GM19452 (cell line): ENCODE results near the gene CYP51A1.
"Not testable (repeated sequence)": the region's sequence is repeated elsewhere in the genome, so short reads cannot be mapped to it uniquely, and the experiment has no call there.

ENCODE experiments used
- ATAC-seq: cut with Tn5 transposase; IDR thresholded peaks from one replicate; pipeline ENCODE4 v1.9.1; 2021; ENCODE audit not compliant: unreplicated experiment

Gene CYP51A1

GRCh38 chr7:92134271-92135051, at the start of gene CYP51A1:
TSS of gene CYP51A1 (minus strand) at chr7:92134477. CDS start at chr7:92134364, 113 bp downstream.
- peak; percentile 90 for ATAC-seq

GRCh38 chr7:92178928-92179924, 44.9 kb upstream of the CYP51A1 start, which contains the start of gene LRRD1:
TSS of gene LRRD1 (minus strand) at chr7:92179142. CDS start at chr7:92165202, 13,940 bp downstream.
- peak; percentile 100 for ATAC-seq

DNA sequence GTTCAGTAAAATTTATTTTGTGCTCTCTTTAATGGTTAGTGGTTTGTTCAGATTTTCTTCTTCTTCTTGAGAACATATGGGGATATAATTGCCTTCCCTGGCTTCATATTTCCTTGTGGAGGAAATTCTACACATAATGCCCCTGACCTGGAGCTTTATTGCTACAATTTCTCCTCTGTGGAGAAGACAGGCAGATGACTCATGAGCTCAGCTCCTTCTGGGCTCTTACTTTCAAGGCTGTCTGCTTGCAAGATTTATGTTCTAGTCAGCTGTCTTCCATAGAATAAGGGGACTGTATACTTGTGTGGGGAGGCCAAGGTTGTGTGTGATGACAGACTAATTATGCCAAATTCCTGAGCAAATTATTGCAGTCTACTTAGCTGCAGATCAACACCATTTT, 43.1 kb upstream of the CYP51A1 start:
- no peak for ATAC-seq

GRCh38 chr7:92169529-92169928, 35.3 kb upstream of the CYP51A1 start:
- ATAC-seq, result not testable (repeated sequence)

GRCh38 chr7:92161271-92161670, 27.0 kb upstream of the CYP51A1 start:
- ATAC-seq, result no peak

DNA sequence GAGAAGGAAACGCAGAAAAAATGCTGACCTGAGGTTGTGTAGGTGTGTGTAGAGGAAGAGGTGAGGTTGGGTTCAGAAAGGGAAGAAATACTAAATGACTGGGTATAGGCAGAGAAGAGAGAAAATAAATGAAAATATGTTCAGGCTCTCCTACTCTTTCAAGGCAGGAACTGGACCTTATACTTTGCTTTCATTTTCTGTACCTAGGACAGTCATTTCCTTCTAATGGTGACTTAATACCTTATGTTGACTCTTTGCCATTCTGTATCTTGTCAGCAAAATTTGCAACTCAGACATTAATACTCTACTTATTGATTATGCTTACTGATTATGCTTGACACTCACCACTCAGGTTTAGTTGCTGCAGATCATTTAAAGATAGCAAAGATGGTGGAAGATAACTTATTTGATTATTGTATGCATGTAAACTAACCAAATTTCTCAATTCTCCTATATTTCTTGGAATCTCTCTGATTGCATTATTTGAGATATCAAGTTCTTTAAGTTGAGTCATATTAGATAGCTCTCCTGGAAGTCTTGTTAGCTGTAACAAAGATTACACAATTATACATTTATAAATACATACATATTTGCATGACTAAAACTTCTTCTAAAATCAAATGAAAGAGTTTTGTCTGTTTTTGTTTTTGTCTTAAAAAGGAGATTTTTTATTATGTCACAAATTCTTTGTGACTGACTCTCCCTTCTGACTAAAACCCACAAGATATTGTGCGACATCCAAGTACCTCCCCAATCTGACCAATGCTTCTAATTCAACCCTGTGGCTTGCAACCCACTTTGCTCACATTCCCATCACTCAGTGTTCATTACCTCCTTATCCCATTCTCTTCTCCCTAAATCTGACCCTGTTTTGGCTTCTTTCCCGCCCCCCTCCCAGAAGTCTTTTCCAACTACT, 24.6 kb upstream of the CYP51A1 start:
- ATAC-seq, result peak; percentile 83

GRCh38 chr7:92156990-92157389, 22.7 kb upstream of the CYP51A1 start:
- ATAC-seq, result no peak

DNA sequence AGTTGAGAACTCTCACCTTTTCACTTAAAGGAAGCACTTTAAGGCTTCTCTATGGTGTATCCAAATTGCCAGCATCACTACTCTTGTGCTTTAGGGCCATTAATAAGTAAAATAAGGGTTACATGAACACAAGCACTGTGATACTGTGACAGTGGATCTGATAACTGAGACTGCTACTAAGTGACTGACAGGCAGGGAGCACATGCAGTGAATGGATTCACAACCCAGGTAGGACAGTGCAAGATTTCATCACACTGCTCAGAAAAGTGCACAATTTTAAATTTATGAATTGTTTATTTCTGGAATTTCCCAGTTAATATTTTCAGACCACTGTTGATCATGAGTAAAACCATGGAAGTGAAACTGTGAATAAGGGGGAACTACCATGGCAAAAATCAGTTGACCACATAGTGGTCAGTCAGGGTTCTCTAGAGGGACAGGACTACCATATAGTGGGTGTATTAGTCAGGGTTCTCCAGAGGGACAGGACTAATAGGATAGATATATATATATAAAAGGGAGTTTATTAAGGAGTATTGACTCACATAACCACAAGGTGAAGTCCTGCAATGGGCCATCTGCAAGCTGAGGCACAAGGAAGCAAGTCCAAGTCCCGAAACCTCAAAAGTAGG, 20.9 kb upstream of the CYP51A1 start:
- ATAC-seq, result no peak

- no peak for ATAC-seq
Measured at GRCh38 chr7:92150450-92151017, 16.3 kb upstream of the CYP51A1 start.

GRCh38 chr7:92149736-92150239, 15.5 kb upstream of the CYP51A1 start:
- ATAC-seq, result no peak

DNA sequence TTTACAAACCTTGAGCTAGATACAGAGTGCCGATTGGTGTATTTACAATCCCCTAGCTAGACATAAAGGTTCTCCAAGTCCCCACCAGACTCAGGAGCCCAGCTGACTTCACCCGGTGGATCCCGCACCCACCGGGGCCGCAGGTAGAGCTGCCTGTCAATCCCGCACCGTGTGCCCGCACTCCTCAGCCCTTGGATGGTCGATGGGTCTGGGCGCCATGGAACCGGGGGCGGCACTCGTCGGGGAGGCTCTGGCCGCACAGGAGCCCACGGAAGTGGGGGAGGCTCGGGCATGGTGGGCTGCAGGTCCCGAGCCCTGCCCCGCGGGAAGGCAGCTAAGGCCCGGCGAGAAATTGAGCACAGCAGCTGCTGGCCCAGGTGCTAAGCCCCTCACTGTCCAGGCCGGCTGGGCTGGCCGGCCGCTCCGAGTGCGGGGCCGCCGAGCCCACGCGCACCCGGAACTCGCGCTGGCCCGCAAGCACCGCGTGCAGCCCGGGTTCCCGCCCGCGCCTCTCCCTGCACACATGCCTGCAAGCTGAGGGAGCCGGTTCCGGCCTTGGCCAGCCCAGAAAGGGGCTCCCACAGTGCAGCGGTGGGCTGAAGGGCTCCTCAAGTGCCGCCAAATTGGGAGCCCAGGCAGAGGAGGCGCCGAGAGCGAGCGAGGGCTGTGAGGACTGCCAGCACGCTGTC, 9.1 kb upstream of the CYP51A1 start:
- ATAC-seq, result not testable (repeated sequence)

DNA sequence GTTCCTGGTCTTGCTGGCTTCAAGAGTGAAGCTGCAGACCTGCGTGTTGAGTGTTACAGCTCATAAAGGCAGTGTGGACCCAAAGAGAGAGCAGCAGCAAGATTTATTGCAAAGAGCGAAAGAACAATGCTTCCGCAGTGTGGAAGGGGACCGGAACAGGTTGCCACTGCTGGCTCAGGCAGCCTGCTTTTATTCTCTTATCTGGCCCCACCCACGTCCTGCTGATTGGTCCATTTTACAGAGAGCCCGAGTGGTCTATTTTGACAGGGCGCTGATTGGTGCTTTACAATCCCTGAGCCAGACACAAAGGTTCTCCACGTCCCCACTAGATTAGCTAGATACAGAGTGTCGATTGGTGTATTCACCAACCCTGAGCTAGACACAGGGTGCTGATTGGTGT, 8.5 kb upstream of the CYP51A1 start:
- ATAC-seq, result not testable (repeated sequence)

GRCh38 chr7:92141161-92141560, 6.9 kb upstream of the CYP51A1 start:
- no peak for ATAC-seq

- ATAC-seq, result no peak
Measured at GRCh38 chr7:92137557-92137956, 3.3 kb upstream of the CYP51A1 start.

- no peak for ATAC-seq
Measured at GRCh38 chr7:92135052-92135889, 994 bp upstream of the CYP51A1 start.

DNA sequence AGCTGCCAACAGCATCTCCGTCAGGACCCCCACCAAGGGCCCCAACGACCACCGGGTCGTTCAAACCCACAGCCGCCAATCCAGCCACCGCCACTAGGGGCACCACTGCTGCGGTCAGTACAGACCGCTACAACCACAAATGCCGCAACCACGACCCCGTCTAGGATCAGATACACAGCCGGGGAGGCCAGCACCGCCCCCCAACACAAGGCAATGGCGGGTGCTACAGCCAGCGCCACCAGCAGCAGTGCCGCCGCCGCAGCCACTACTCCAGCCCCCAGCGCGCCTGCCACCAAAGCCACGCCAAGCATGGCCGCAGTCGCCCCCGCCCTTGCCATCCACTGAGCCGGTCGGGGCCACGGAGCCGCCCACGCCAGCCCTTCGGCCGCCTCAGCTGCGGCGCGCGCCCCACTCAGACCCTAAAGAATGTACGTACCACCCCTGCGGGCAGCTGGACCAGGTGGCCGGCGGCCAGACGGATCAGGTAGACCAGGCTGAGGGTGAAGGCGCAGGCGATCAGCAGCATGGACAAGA, 473 bp downstream of the CYP51A1 start:
- peak; percentile 31 for ATAC-seq

GRCh38 chr7:92133133-92133736, 1.0 kb downstream of the CYP51A1 start:
- ATAC-seq, result peak; percentile 19
